T-helper 2 cell (primary cell): ENCODE measurements around the gene ANKRD13A.

ENCODE experiments used
- DNase-seq, 5 experiments: peaks; one replicate each; pipeline versions ENCODE4 v3.0.0 to v3.0.0-alpha.2; 2012 to 2022

The ANKRD13A gene

DNA sequence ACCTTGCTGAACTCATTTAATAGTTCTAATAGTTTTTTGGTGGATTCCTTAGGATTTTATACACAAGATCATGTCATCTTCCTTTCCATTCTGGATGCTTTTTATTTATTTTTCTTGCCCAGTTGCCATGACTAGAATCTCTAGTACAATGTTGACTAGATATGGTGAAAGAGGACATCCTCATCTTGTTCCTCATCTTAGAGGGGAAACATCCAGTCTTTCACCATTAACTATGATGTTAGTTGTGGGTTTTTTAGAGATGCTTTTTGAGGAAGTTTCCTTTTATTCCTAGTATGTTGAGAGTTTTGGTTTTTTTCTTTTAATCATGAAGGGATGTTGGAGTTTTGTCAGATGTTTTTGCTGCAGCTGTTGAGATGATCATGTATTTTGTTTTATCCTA, 8.7 kb downstream of the ANKRD13A start:
- no peak for DNase-seq

- DNase-seq, result peak in 1 of 5 experiments; percentile 77
These were observed 9.6 kb downstream of the ANKRD13A start for GRCh38 chr12:110008681-110009398.

DNA sequence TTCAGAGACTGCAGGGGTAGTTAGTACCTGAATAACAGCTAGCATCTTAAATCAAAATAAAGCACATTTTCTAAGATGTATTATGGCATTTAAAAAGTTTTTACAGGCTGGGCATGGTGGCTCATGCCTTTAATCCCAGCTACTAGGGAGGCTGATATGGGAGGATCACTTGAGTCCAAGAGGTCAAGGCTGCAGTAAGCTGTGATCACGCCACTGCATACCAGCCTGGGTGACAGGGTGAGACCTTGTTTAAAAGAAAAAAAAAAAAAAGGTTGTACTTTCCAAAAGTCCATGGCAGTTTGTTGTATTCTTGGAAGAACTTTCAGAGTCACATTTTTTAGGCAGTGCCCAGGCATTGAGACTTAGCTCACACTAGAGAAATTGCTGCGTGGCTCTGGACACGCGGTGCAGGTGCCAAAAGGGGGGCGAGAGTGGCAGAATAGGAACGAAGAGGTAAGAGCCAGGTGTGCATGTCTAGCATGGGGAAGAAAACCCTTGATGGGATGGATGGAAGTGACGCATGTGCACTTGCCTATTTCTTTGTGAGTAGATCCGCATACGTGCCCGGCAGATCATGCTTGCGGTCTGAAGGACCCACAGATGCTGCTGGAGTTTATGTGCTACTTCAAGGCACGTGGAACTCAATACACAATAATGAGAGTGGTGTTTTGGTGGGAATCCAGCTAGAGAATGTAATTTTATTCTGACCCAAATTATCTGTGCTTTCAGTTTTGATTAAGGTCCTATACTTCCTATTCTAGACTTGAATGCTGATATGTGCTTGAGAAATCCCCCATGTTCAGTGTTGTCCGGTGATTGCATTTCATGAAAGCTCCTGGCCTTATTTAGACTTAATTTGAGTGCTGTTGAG, 11.9 kb downstream of the ANKRD13A start:
- DNase-seq, result peak in 2 of 5 experiments; percentile 22 to 77

DNA sequence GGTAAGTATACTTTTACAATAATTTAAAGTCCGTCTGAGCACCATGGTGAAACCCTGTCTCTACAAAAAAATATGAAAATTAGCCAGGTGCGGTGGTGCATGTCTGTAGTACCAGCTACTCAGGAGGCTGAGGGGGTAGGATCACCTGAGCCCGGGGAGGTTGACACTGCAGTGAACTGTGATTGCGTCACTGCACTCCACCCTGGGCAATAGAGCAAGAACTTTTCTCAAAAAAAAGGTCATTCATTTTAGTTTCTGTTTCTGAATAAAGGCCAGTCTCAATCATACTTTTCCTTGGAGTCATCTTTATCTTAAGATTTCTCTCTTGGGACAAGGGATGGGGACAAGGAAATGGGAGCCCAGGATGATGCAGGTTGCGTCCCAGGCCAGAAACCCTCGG, 12.9 kb downstream of the ANKRD13A start:
- peak in 2 of 5 experiments; percentile 19 to 60 for DNase-seq

DNA sequence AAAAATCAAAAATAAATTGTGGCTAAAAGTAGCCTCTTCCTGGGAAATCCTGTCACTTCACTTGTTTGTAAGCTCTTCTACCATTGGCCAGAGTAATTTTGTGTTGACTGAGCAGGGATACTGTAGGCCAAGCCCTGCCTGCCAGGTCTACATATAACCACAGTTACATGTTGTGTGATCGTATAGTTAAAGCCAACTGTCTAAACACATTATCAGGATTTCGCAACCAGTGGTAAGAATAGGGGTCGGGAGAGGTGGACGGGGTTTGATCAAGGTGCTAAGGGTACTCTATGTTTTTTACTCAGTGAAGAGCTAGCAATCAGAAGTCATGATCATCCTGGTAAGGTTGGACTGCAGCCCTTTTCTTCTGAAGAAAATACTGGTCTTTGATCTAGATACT, 13.4 kb downstream of the ANKRD13A start:
- peak in 1 of 5 experiments; percentile 65 for DNase-seq

DNA sequence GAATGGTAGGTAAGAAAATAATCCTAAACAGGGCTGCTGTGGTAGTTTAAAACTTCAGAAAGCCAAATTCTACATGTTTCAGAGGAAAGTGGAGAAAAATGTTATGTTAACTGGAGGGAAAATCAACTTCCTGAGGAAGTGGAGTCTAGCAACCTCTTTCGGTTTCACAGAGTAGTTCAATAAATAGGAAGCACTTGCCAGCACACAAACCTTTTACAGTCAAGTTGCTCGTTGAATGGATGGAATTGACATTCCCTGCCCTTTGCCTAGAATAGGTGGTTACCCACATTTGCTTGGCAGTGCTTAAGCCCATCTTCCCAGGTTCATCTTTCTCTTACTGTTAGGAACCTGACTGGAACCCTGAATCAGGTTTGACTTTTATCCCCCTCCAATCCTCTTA, 15.9 kb downstream of the ANKRD13A start:
- DNase-seq, result peak in 1 of 5 experiments; percentile 60

DNA sequence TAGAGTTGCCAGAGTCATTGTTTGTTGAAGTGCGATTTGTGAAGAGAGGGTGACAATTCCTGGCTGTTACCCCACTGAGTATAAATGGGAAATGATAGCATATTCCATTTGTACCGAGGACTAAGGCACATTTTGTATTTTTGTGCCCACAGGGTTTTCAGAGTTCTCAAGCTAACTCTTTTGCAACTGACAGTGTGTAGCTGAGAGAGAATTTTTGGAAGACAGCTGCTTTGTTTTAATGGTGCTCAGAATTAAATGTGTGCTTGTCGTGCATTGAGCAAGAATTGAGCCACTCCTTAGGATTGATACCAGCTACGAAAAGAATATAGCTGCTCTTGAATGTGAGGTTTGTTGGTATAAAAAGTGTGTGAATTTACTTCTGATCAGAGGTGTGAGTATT, 21.7 kb downstream of the ANKRD13A start:
- no peak for DNase-seq

DNA sequence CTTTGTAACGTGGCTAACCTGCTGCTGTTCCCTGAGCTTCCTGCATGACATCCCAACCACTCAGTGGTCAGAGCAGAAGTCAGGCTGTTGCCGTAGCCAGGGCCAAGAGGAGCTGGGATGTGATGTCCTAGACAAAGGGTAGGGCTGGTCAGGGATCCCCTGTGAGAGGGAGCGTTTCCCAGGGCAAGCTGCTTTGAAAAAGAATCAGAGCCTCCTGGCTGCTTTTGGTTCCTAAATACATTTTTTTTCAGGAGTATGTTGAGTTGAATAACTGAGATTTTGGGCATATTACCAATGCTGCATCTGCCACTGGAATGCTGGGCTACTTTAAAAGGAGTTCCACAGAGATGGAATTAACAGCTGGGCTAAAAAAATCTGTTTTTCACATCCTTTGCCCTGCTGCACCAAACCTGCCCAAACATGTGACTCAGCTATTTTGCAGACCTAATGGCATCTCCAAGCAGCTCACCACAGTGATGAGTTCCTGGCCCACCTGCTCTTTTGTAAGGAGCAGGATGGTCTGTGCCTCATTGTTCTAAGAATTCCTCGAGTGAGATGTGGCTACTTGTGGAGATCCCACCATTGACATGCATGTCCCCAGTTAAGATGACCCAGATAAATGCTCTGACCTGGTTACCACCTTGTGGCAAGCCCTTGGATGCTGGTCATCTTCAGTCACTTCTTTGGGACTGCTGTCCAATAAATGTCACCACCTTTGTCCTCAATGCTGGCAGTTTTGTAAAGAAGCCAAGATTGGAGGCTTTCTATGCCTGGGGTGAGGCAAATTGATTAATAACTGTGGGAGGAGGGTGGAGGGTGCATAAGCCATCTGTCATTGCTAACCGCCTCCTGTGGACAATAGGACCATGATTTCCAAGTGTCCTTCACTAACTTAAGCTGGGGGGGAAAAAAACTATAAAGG, 24.1 kb downstream of the ANKRD13A start:
- DNase-seq, result no peak

- DNase-seq, result no peak
These were observed 24.8 kb downstream of the ANKRD13A start for GRCh38 chr12:110024051-110024450.

- no peak for DNase-seq
These were observed 29.1 kb downstream of the ANKRD13A start for GRCh38 chr12:110028323-110028722.

DNA sequence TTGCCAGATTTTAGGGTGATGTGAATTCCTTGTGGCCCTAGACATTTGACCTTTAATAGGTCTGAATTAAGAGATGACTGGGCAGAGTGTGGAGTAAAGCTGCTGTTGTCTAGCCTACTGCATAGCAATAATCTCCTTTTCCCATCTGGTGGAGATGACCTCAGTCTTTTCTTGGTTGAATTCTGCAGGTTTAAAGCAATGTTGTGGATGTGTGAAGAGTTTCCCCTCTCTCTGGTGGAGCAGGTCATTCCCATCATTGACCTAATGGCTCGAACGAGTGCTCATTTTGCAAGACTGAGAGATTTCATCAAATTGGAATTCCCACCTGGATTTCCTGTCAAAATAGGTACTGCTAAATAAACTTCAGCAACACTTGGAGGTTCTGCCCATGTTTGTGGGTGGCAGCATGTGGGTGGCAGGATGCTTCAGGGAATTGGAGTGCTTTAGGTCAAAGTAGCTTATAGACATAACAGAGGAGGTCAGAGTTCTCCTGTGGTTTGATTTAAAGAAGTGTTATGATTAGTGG, 30.1 kb downstream of the ANKRD13A start:
- no peak for DNase-seq

DNA sequence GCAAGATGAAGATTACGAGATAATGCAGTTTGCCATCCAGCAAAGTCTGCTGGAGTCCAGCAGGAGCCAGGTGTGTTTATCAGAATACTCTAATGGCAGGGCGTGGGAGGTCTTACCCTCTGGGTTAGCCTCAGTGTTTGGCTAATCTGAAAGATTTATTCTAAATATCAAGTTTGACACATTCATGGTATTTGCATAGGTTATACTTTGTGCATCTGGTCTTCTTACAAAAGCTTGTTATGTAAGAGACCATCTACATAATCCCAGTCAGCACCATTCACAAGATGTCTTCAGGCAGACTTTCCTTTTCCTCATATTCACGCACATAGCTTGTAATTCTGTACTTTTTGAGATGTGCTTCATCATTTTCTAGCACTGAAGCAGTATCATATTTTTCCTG, 34.7 kb downstream of the ANKRD13A start:
- DNase-seq, result no peak

DNA sequence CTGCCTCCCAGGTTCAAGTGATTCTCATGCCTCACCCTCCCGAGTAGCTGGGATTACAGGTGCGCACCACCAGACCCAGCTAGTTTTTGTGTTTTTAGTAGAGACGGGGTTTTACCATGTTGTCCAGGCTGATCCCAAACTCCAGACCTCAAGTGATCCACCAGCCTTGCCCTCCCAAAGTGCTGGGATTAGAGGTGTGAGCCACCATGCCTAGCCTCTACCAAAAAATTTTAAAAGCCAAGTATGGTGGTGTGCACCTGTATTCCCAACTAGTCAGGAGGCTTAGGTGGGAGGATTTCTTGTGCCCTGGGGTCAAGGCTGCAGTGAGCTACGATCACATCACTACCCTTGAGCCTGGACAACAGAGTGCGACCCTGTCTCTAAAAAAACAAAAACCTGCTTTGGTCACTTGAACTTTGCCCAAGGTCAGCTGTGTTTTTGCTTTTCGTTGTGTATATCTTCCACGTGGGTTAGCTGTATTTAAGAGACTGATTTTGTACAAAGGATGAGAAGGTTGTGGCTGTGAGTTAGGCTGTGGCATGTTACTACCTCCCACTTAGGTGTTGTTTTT, 36.4 kb downstream of the ANKRD13A start:
- DNase-seq, result no peak

DNA sequence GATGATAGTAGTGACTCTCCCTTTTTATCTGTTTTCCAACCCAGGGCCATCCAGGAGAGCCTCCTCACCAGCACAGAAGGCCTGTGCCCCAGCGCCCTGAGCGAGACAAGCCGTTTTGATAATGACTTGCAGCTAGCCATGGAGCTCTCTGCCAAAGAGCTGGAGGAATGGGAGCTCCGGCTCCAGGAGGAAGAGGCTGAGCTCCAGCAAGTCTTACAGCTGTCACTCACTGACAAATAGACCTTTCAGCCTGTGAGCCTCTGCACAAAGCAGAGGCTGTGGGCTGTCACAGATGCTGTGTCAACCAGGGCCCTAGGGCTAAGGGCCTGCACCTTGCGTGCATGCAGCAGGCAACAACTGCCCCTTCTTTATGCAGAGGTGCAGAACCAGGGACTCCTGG, 38.1 kb downstream of the ANKRD13A start:
- no peak for DNase-seq

DNA sequence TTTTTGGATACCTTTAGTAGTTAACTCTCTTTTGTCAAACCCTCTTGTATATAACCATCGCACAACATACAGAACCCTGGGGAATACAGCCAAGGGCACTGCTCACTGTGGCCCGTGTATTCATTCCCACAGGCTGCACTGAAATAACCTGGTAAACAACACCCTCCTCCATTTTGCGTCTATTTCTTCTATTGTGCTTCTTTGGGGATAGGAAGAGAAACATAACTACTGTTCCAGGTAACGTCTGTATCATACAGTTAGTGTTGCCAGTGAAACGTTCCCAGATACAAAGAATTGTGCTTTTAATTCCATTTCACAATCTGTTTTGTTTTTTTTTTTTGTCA, 39.5 kb downstream of the ANKRD13A start:
- no peak for DNase-seq

DNA sequence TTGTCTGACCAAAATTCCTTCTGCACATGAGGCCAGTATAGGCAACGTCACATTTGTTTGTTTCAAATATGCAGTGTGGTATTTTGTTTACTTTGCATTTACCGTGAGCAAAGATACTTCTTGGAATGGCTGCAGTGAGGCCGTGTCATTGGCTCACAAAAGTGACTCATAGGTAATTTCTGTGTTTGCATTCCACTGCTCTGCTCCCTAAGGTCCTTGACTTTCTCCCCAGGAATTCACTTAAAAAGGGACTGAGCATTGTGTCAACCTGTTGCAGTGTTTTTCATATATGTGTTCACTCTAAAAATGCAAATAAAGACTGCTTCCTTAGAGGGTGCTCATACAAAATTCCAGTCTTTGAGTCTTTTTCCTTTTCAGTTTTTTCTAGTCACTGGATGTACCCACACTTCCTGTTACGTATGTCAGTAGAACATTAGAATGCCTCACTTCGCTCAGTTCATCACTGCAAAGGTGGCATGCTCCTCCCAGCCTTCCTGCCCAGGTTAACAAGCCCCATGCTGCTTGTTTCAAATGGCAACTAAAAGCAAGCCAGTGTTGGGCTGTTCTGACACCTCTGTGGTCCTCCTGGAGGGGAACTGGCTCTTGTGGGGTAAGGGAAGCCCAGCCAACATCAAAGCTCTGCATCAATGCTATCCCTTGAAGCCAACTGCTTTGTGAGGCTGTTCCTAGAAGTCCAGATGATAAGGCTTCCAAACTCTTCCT, 40.0 kb downstream of the ANKRD13A start:
- peak in 2 of 5 experiments; percentile 13 to 78 for DNase-seq

GRCh38 chr12:110042264-110042663, 43.0 kb downstream of the ANKRD13A start:
- DNase-seq, result no peak

DNA sequence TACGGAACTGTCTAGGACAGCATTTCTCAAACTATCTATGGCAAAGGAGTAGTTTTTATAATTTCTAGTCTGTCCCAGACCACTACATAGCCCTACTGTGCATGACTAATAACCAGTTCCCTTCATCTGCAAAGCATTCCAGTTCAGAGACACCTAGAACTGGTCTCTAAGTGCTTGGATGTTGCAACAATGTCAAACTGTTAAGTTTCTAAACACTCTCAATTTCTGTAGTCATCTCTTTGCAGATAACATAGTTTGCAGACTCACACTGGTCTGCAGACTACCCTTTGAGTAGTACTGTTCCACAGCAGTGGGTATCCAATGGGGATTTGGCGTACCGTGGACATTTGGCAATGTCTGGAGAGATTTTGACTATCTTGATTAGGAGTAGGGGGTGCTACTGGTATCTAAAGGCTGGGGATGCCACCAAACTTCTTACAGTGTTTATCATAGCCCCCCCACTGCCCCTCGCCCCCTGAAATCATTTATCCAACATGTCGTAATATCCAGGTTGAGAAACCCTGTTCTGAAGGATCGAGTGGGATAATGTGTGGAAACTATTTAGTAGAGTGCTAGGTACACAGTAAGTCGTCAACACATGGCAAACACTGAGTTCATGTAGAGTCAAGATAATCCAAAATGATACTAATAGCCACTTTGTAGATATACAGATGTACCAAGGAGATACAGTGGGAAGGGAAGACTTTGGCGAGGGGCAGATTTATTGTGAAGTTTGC, 47.4 kb downstream of the ANKRD13A start:
- DNase-seq, result no peak

DNA sequence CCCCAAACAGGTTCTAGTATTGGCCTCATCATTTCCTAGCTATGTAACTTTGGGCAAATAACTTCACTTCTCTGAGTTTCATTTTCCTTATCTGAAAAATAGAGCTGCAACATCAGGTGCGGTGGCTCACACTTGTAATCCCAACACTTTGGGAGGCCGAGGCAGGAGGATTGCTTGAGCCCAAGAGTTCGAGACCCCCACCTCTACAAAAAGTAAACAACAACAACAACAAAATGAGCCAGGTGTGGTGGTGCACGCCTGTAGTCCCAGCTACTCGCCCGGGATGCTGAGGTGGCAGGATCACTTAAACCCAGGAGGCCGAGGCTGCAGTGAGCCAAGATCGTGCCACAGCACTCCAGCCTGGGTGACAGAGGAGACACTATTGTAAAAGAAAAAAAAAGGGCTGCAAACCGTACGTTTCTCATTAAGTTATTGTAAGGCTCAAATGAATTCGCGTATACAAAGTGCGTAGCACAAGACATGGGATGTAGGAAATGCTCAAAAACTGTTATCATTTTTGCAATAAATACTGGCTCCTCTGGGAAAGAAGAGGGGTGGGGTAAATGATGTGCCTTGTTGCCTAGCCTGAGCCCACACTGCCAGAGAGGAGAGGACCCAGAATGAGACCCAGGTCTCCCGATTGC, 48.2 kb downstream of the ANKRD13A start:
- no peak for DNase-seq
